Brain pericyte (primary cell): ENCODE measurements around the gene SAG.

Experiments used
- DNase-seq: peaks from one replicate; pipeline ENCODE4 v3.0.0-alpha.2; 2012; ENCODE audit warnings: low read depth, low spot score

SAG gene

DNA sequence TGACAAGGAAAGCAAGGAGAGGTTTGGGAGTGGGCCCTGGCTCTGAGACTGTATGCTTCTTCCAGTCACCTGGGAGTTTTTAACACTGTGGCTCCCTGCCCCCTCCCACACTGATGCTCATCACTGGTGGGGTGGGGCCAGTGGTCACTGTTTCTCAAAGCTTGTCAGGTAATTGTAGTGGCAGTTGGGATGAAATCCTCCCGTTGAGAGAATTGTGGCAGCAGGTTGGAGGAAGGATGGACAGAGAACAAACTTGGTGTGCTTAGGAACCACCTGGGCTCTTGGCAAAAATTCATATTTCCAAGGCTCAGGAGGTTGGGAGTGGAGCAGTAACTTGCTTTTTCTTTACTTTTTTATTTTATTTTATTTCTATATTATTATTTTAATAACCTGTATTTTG, 71.8 kb downstream of the SAG start:
- no peak for DNase-seq

GRCh38 chr2:233380132-233380895, 72.7 kb downstream of the SAG start:
- DNase-seq = no peak

GRCh38 chr2:233380995-233381637, 73.5 kb downstream of the SAG start:
- DNase-seq = no peak

DNA sequence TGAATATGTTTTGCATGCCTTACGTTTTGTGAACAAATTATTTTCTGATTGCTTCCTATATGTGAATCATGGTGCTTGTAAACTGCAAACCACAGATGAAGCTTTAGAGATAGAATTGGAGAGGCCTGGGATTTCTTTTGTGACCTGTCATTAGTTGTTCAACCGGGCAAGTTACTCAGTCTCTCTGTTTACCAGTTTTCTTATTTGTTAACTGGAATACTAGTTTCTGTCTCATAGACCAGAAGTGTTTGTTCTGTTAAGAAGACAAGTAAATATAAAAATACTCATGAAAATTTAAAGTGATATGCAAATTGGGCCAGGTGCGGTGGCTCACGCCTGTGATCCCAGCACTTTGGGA, 74.0 kb downstream of the SAG start:
- DNase-seq = no peak

GRCh38 chr2:233384015-233384414, 76.4 kb downstream of the SAG start:
- DNase-seq = no peak

DNA sequence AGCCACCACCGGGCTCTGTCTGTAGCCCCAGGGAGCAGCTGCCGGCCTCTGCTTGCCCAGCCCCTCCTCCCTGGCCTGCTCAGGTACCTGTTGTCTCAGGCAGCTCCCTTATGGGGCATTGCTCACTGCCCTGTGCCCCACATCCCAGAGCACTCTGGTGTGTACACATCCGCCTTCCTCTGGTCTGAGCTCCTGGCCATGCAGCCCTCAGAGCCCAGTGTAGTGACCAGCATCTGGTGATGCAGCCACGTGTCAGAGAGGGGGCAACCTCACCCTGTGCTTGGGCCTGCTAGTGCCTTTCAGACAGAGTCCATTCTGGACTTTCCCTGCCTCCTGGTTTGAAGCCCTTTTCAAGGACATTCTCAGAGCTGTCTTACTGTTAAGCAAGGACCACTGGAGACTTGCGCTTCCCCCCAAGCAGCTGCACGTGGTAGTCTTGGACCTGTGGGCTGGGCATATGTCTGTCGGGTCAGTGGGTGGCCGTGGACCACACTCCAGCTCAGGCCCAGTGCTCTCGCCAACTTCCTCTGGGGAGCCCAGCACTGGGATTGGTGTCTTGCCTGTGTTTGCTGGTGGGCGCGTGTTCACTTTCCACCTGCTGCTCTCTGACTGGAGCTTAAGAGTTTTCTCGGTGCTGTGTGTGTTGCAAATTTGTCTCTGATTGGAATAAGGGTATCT, 77.3 kb downstream of the SAG start:
- no peak for DNase-seq

- no peak for DNase-seq
Observed at GRCh38 chr2:233385489-233386044, 78.0 kb downstream of the SAG start.

DNA sequence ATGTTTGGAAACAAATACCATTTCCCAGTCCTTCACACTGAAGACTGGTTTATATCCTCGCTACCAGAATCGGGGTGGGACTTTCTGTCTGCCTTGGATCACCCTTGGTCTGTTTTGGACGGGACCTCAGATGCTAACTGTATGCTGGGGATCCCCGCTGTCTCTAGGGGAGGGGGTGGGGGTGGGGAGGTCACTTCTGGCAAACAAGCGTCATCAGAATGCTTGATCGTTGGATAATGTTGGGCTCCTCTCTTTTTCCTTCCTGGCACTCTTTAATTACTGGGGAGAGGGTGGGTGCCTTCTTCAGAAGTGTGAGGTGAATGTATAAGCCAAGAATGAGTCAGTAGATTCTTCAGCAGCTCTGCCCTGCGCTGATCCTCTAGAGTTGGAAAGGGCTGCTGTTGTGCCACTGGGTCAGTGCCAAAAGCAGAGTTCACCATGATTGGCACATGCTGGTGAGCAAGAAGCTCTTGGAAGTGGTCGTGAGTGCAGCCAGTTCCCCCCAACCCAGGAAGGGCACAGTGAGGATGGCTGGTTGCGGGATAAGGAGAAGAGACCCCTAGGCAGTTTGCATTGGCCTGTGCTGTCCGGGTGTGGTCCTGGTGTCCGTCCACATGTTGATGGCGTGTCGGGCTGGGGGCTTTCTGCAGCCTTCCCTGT, 78.9 kb downstream of the SAG start:
- DNase-seq = no peak

GRCh38 chr2:233387225-233387624, 79.6 kb downstream of the SAG start:
- no peak for DNase-seq

- DNase-seq = peak; percentile 97
Observed at GRCh38 chr2:233387667-233388528, 80.3 kb downstream of the SAG start.

GRCh38 chr2:233389601-233390125, 82.0 kb downstream of the SAG start:
- DNase-seq = no peak

DNA sequence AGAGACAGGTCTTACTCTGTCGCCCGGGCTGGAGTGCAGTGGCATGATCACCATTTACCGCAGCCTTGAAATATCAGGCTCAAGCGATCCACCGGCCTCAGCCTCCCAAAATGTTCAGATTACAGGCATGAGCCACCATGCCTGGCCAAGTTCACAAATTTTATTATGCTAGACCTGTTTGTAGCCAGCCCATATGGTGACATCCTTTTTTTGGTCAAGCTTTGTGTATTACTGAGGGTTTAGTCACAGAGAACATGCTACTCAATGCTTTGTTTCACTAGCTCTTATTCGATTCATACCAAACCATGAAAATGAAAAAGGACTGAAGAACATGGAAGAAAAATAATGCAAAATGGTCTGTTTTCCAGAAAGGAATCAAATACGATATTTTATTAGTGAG, 88.1 kb downstream of the SAG start:
- DNase-seq = no peak
